Measurements from ENCODE around the gene MZT2B.
"Not testable (repeated sequence)": the region's sequence is repeated elsewhere in the genome, so short reads cannot be mapped to it uniquely, and the experiment has no call there.

The MZT2B gene

GRCh38 chr2:130220505-130220904, 38.4 kb downstream of the MZT2B start:
- DNase-seq = not testable (repeated sequence)

GRCh38 chr2:130222523-130222922, 40.5 kb downstream of the MZT2B start:
- not testable (repeated sequence) for DNase-seq

GRCh38 chr2:130228005-130228404, 45.9 kb downstream of the MZT2B start:
- DNase-seq = not testable (repeated sequence)

GRCh38 chr2:130228467-130229160, 46.6 kb downstream of the MZT2B start:
- DNase-seq = not testable (repeated sequence)

- not testable (repeated sequence) for DNase-seq
Measured at GRCh38 chr2:130229161-130229510, 47.1 kb downstream of the MZT2B start.

- not testable (repeated sequence) for DNase-seq
Measured at GRCh38 chr2:130230376-130230775, 48.3 kb downstream of the MZT2B start.

GRCh38 chr2:130230907-130231306, 48.8 kb downstream of the MZT2B start:
- not testable (repeated sequence) for DNase-seq

- no peak for DNase-seq
Measured at GRCh38 chr2:130231656-130232055, 49.6 kb downstream of the MZT2B start.

GRCh38 chr2:130233066-130233465, 51.0 kb downstream of the MZT2B start:
- not testable (repeated sequence) for DNase-seq

GRCh38 chr2:130239581-130239980, 57.5 kb downstream of the MZT2B start:
- DNase-seq = not testable (repeated sequence)

Data from NCI-H226 (cell line).